Thyroid gland (tissue), 4 donors: Measurements from ENCODE around the gene TOPORS. TPM values are rescaled to one million over a fixed set of nuclear protein-coding genes. Genes with fewer than 3 reads are reported as not detected.
"Not testable (repeated sequence)": the region's sequence is repeated elsewhere in the genome, so short reads cannot be mapped to it uniquely, and the experiment has no call there.

Experiments
- DNase-seq, 2 donors: peaks; one replicate each; pipeline ENCODE4 v3.0.0-alpha.2; 2019
- H3K27ac ChIP-seq, 3 donors: fragments of 200-600 bp; sonication (generic); 1 replicate in 2 of 3; 2 replicates in 1 of 3; pipeline ENCODE4 v1.5.1; 2016 to 2019; ENCODE audit warnings: mild to moderate bottlenecking in 1 of 3, moderate library complexity in 1 of 3
- H3K27me3 ChIP-seq: fragments of 200-600 bp; sonication (generic); one replicate; pipeline ENCODE4 v1.5.1; 2019
- H3K36me3 ChIP-seq, 2 donors: fragments of 200-600 bp; sonication (generic); one replicate each; pipeline ENCODE4 v1.5.1; 2016 to 2019
- H3K4me1 ChIP-seq, 2 donors: fragments of 200-600 bp; sonication (generic); one replicate each; pipeline ENCODE4 v1.5.1; 2017 to 2019
- H3K4me3 ChIP-seq, 3 donors: fragments of 200-600 bp; sonication (generic); replicated peaks in 1 of 3; 1 replicate in 2 of 3; 2 replicates in 1 of 3; pipeline ENCODE4 v1.5.1; 2016; ENCODE audit warnings: mild to moderate bottlenecking in 1 of 3
- H3K9me3 ChIP-seq: fragments of 200-600 bp; sonication (generic); one replicate; pipeline ENCODE4 v1.5.1; 2017
- POLR2A ChIP-seq, 2 donors: fragments of 450-650 bp; IDR thresholded peaks; one replicate each; pipeline ENCODE4 v1.6.1; 2017; ENCODE audit warnings: antibody characterized with exemption in 2 of 2, mild to moderate bottlenecking in 2 of 2, moderate library complexity in 1 of 2
- WGBS, 2 donors: methylation state at CpG; one replicate each; pipeline ENCODE4 v1.1.5; 2017; 5-methylcytosine and 5-hydroxymethylcytosine counted together
- intact Hi-C: fragments of 100-400 bp; cut with DNase I; formaldehyde crosslinking; loops from one replicate; pipeline ENCODE4 v1.15.1; 2023
- total RNA-seq, 4 donors: library from RNA; depleted of rRNA; stranded (reverse); fragments of >200 nt; gene quantifications; one replicate each; pipeline ENCODE4 v1.2.3, GENCODE V29; 2016
- TF ChIP-seq, protein P1 (sequence below), 6 experiments: fragments of 200-600 bp in 3 of 6; fragments of 450-650 bp in 3 of 6; sonication (generic) in 3 of 6; IDR thresholded peaks; one replicate each; pipeline ENCODE4 v1.5.1; 2016 to 2019; ENCODE audit warnings: antibody characterized with exemption in 6 of 6, mild to moderate bottlenecking in 2 of 6, inconsistent platforms in 1 of 6, moderate library complexity in 1 of 6

TOPORS gene
- total RNA-seq, 4 donors from 2014 or later, result 23.7 to 31.8 (median 28.8) TPM

- Histone ChIP-seq H3K9me3 (no peaks in the 10 kb centered on the region), H3K27me3 (no peaks in the 10 kb centered on the region), H3K4me1 (peaks cover 12 to 15% of the 10 kb centered on the region in 2 donors), H3K27ac (peak overlapping the region; percentile 97 to 98 (median 97)), H3K4me3 (peak overlapping the region; percentile 63 to 77 (median 66)), H3K36me3 (no peaks in the 10 kb centered on the region)
- peak; percentile 41 to 49 for DNase-seq
- WGBS, 2 donors, result 0 to 2% methylated on average over 36 of the region's 36 CpGs
- intact Hi-C loops, result no loop called here
- no peak for TF ChIP-seq POLR2A (IDR thresholded peaks at IDR 0.05)
- TF ChIP-seq, protein P1, sequence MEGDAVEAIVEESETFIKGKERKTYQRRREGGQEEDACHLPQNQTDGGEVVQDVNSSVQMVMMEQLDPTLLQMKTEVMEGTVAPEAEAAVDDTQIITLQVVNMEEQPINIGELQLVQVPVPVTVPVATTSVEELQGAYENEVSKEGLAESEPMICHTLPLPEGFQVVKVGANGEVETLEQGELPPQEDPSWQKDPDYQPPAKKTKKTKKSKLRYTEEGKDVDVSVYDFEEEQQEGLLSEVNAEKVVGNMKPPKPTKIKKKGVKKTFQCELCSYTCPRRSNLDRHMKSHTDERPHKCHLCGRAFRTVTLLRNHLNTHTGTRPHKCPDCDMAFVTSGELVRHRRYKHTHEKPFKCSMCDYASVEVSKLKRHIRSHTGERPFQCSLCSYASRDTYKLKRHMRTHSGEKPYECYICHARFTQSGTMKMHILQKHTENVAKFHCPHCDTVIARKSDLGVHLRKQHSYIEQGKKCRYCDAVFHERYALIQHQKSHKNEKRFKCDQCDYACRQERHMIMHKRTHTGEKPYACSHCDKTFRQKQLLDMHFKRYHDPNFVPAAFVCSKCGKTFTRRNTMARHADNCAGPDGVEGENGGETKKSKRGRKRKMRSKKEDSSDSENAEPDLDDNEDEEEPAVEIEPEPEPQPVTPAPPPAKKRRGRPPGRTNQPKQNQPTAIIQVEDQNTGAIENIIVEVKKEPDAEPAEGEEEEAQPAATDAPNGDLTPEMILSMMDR (IDR thresholded peaks at IDR 0.05), result no peak
Observed at GRCh38 chr9:32551276-32552051, 922 bp downstream of the TOPORS start.

DNA sequence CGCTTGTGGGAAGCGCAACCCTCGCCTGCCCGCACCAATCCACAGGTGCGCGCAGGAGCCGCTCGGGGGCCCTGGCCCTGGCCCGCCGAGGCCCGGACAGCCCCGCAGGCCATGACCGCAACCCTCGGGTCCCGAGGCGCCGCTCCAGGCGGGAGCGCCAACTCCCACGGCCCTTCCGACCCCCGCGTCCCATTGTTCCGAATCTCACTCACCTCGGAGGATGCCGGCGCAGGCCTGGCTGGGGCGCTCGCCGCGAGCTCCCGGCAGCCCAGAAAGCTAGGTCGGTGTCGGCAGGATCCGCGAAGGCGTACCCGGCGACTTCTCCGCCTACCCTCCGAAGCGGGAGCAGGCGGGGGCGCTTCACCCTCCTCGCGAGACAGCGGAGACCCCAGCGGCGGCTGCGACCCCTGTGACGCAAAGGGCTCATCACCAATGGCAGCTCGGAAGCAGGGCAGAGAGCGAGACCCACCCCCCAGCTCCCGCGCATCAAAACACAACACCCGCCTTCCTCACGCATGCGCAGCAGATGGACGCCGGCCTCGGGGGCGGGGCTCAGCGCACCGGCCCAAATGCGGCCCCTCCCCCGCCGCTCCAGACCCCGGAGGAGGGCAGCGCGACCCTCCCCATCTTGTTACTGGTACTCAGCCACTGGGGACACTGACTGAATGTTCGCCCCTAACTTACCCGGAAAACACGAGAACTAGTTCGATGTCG lies 1.7 kb downstream of the TOPORS start:
- no peaks in the 10 kb centered on the region for H3K36me3 ChIP-seq
- peak overlapping the region; percentile 63 to 77 (median 66) for H3K4me3 ChIP-seq
- peak; percentile 93 to 95 for DNase-seq
- H3K4me1 ChIP-seq, result peaks cover 12 to 15% of the 10 kb centered on the region in 2 donors
- H3K27me3 ChIP-seq, result no peaks in the 10 kb centered on the region
- intact Hi-C loops, result no loop called here
- TF ChIP-seq, protein P1 (IDR thresholded peaks at IDR 0.05), result peak in 1 of 6 experiments; percentile 6
- peak in 1 of 2 donors; percentile 77 for TF ChIP-seq POLR2A (IDR thresholded peaks at IDR 0.05)
- no peaks in the 10 kb centered on the region for H3K9me3 ChIP-seq
- H3K27ac ChIP-seq, result peak overlapping the region; percentile 97 to 98 (median 97)
- WGBS, 2 donors, result 0% methylated on average over 24 to 50 of the region's 75 CpGs

DNA sequence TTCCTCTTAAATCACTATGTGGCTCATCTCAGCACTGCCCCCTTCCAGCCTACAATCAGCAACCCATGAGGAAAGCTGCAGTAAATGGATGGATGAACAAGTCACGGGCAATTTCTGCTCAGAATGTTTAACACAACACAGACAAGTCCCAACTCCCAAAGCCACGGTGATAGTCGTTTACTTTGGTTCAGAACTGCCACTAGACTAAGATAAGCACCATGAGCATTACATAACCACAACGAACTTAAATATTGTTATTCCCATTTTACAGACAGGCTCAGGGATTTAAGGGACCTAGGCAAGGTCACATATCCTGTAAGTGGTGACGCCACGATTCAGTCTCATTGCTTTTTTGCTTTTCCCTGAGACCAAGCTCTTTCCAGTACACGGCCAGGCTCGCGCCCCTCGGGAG lies 2.2 kb downstream of the TOPORS start:
- 1 to 2% methylated on average over 10 of the region's 10 CpGs for WGBS, 2 donors
- intact Hi-C loops, result no loop called here

GRCh38 chr9:32548213-32548612 lies 4.2 kb downstream of the TOPORS start:
- intact Hi-C loops, H3K27me3 ChIP-seq, H3K36me3 ChIP-seq, H3K27ac ChIP-seq, H3K9me3 ChIP-seq, H3K4me3 ChIP-seq, DNase-seq: not testable (repeated sequence)
- WGBS, 2 donors, result 95 to 98% methylated on average over 19 to 20 of the region's 20 CpGs
- peaks cover 12 to 15% of the 10 kb centered on the region in 2 donors for H3K4me1 ChIP-seq

More for the DNA sequence above, 2.2 kb downstream of the TOPORS start:
- no peaks in the 10 kb centered on the region for H3K27me3 ChIP-seq
- peaks cover 12 to 15% of the 10 kb centered on the region in 2 donors for H3K4me1 ChIP-seq
- H3K36me3 ChIP-seq, result no peaks in the 10 kb centered on the region
- peak overlapping the region; percentile 63 to 77 (median 66) for H3K4me3 ChIP-seq
- peak overlapping the region; percentile 50 to 98 (median 97) for H3K27ac ChIP-seq
- peak; percentile 13 to 14 for DNase-seq
- TF ChIP-seq, protein P1 (IDR thresholded peaks at IDR 0.05), result no peak
- H3K9me3 ChIP-seq, result no peaks in the 10 kb centered on the region

- no peaks in the 10 kb centered on the region for H3K27me3 ChIP-seq
- TF ChIP-seq POLR2A (IDR thresholded peaks at IDR 0.05), result no peak
- TF ChIP-seq, protein P1 (IDR thresholded peaks at IDR 0.05), result no peak
- no peaks in the 10 kb centered on the region for H3K9me3 ChIP-seq
- peaks cover 7 to 10% of the 10 kb centered on the region in 2 donors for H3K36me3 ChIP-seq
- H3K27ac ChIP-seq, result no peak overlapping the region
- intact Hi-C loops, result no loop called here
- no peak for DNase-seq
- WGBS, 2 donors, result 91 to 100% methylated on average over 1 of the region's 1 CpG
- H3K4me3 ChIP-seq, result no peak overlapping the region
- H3K4me1 ChIP-seq, result peaks cover 9 to 12% of the 10 kb centered on the region in 2 donors
Observed at GRCh38 chr9:32545884-32546283, 6.5 kb downstream of the TOPORS start.
